ENCODE measurements around the gene IFNL1.
"Not testable (repeated sequence)": the region's sequence is repeated elsewhere in the genome, so short reads cannot be mapped to it uniquely, and the experiment has no call there.

The IFNL1 gene

DNA sequence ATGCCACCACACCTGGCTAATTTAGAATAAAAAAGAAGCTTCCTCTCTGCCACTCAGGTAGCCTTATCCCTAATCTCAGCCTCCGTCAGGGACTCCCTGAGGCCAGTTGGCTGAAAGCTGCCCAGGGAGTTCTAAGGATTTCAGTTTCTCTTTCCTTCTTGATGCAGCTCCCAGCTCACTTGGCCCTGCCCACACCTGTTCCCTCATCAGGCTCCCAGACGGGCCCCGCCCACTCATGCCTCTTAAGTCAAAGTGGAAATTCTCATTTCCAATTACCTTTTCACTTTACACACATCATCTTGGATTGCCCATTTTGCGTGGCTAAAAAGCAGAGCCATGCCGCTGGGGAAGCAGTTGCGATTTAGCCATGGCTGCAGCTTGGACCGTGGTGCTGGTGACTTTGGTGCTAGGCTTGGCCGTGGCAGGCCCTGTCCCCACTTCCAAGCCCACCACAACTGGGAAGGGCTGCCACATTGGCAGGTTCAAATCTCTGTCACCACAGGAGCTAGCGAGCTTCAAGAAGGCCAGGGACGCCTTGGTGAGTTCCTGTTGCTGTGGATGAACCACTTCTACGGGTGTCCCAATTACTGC is at the start of gene IFNL1:
Gene IFNL1, plus strand, starts transcription at position 353 of the 591 bp plus-strand sequence. Its CDS starts 15 bp downstream, at position 368.
- DNase-seq, result no peak

- DNase-seq, result peak; percentile 62
Measured at GRCh38 chr19:39246951-39247669, 49.1 kb upstream of the IFNL1 start.

DNA sequence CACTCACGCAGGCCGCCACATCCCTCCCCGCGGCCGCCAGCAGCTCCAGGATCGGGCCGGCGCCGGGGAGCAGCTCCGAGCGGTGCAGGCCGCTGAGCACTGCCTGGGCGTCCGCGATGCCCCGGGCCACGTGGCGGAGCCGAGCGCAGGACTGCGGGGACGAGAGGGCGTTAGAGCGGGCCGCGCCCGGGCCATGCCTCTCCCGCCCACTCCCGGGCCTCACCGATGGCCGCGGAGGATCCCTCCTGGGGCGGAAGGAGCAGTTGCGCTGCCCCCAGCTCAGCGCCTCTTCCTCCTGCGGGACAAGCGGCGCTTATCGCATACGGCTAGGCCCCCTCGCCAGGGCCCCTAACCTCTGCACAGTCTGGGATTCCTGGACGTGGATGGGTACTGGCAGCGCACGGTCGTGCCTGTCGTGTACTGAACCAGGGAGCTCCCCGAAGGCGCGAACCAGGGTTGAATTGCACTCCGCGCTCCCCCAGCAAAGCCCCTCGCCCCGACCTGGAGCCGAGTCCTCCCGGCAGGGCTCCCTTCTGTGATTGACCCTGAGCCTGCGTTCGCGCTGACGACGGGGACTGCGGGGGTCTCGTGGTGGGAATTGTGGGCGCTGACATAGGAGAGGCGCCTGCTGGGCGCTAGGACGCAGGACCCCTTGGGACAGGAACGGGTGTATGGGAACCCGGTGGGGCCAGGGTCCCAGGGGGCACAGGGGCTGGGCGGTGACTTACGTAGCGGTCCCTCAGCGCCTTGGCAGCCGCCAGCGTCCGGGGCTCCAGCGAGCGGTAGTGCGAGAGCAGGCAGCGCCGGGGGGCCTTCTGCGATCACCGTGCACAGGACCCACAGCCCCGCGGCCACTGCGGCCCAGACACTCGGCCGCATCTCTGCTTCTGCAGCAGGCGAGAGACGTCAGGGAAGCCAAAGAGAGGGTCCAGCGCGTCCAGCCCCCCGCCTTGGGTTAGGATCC is 48.2 kb upstream of the IFNL1 start:
- no peak for DNase-seq

DNA sequence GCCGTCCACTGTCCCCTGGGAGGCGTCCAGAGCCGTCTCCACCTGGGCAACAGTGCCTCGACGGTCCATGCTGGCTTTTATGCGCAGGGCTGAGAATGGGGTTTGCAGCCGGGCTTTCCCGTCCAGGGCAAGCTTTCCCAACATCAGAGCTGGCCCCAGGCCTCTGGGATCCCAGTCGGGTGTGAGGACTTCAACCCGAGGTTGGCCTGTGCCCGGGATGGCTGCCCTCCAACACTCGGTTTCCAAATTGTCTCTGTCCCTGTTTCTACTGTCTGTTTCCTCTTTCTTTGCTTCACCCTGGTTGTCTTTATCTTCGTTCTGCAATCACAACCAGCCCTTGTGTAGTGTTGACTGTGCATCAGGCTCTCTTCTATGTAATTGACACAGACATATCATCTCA is 47.4 kb upstream of the IFNL1 start, which contains the start of gene IFNL4:
Gene IFNL4, minus strand, starts transcription at position 51 of the 400 bp plus-strand sequence.
- no peak for DNase-seq

DNA sequence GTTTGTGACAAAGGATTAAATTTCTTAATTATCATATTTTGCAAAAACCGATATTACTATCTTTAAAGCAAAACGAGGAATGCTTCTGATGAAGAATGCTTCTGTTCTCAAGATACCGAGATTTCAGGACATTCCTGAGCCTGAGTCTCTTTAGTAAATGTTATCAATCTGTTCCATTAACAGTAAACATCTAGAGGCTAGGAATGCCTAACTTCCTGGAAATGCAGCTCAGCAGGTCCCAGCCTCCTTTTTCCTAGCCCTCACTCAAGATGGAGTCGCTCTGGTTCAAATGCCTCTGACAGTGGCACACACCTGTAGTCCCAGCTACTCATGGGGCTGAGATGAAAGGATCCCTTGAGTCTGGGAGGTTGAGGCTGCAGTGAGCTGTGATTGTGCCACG is 45.1 kb upstream of the IFNL1 start:
- DNase-seq, result no peak

- no peak for DNase-seq
Measured at GRCh38 chr19:39251846-39252245, 44.4 kb upstream of the IFNL1 start.

DNA sequence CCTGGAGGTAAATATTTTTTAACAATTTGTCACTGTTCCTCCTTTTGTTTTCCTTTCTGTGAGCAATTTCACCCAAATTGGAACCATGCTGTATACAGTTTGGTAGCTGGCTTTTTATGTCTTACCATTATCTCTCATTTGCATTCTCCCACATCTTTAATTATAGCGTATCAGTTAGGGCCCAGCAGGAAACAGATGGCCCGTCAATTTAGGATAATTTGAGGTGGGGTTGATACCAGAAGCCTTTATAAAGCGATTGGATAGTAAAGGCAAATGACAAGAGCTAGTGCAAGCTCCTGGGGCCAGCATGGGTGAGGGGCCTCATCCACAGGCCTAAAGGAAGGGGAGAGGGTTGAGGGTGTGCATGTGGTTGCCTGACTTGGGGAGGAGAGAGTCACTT is 43.7 kb upstream of the IFNL1 start:
- DNase-seq, result no peak

DNA sequence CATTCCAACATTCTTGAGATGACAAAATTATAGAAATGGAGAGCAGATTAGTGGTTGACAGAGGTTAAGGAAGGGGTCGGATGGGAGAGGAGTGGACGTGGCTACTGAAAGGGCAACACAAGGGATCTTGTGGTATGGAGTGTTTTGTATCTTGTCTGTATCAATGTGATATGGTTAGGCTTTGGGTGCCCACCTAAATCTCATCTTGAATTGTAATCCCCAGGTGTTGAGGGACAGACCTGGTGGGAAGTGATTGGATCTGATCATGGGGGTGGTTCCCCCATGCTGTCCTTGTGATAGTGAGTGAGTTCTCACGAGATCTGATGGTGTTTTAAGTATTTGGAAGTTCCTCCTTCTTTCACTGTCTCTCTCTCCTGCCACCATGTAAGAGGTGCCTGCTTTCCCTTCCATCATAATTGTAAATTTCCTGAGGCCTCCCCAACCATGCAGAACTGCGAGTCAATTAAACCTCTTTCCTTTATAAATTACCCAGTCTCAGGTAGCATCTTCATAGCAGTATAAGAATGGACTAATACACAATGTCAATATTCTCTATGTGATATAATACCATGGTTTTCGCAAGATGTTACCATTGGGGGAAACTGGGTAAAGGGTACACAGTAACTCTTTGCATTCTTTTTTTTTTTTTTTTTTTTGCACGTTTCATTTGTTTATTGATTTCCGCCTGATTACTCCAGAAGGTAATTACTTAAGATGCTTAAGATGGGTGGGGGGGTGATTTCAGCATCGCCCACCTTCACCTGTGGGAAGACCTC is 42.6 kb upstream of the IFNL1 start:
- DNase-seq, result no peak

GRCh38 chr19:39254531-39255345 is 41.5 kb upstream of the IFNL1 start:
- DNase-seq, result no peak

DNA sequence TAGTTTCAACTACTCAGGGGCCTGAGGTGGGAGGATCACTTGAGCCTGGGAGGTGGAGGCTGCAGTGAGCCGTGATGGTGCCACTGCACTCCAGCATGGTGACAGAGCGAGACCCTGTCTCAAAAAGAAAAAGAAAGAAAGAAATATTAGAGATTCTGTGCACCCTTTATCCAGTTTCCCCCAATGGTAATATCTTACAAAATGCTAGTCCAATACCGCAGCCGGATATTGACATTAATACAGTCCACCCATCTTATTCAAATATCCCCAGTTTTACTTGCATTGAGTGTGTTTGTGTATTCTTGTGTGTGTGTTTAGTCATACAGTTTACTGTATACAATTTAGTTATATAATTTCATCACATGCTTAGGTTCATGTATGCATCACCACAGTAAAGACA is 39.0 kb upstream of the IFNL1 start:
- DNase-seq, result no peak

DNA sequence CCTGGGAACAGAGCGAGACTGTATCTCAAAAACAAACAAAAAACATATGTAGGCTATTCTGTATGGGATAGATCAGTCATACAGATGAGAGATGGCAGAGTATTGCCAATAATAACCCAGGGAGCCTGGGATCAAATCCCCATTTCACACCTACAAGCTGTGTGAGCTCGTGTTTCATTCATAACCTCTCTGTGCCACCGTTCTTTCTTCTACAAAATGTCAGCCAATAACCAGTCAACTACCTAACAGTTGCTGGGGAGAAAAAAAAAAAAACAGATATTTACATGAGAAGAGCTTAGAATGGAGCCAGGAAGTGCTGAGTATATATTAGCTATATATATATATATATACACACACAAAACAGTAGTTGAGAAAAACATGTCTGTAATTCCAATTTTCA is 34.5 kb upstream of the IFNL1 start:
- DNase-seq, result no peak

- no peak for DNase-seq
Measured at GRCh38 chr19:39262496-39262895, 33.7 kb upstream of the IFNL1 start.

GRCh38 chr19:39263912-39264305 is 32.3 kb upstream of the IFNL1 start:
- DNase-seq, result no peak

DNA sequence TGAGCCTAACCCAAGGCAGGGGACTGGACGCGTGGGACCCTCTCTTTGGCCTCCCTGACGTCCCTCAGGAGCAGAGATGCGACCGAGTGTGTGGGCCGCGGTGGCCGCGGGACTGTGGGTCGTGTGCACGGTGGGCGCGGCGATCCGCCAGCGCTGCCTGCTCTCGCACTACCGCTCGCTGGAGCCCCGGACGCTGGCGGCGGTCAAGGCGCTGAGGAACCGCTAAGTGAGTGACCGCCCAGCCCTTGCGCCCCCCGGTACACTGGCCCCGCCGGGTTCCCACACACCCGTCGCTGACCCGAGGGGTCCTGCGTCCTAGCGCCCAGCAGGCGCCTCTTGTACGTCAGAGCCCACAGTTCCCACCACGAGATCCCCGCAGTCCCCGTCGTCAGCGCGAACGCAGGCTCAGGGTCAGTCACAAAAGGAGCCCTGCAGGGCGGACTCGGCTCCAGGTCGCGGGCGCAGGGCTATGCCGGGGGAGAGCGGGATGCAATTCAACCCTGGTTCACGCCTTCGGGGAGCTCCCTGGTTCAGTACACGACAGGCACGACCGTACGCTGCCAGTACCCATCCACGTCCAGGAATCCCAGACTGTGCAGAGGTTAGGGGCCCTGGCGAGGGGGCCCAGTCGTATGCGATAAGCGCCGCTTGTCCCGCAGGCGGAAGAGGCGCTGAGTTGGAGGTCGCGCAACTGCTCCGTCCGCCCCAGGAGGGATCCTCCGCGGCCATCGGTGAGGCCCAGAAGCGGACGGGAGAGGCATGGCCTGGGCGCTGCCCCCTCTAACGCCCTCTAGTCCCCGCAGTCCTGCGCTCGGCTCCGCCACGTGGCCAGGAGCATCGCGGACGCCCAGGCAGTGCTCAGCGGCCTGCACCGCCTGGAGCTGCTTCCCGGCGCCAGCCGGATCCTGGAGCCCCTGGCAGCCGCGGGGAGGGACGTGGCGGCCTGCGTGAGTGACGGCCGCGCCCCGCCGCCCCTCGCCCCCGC is 31.6 kb upstream of the IFNL1 start:
- no peak for DNase-seq

- no peak for DNase-seq
Measured at GRCh38 chr19:39265321-39265916, 30.8 kb upstream of the IFNL1 start.

- DNase-seq, result not testable (repeated sequence)
Measured at GRCh38 chr19:39268085-39268484, 28.1 kb upstream of the IFNL1 start, which contains the start of gene IFNL2. TSS of gene IFNL2 (plus strand) at chr19:39268396. CDS start at chr19:39268569, 173 bp downstream.

DNA sequence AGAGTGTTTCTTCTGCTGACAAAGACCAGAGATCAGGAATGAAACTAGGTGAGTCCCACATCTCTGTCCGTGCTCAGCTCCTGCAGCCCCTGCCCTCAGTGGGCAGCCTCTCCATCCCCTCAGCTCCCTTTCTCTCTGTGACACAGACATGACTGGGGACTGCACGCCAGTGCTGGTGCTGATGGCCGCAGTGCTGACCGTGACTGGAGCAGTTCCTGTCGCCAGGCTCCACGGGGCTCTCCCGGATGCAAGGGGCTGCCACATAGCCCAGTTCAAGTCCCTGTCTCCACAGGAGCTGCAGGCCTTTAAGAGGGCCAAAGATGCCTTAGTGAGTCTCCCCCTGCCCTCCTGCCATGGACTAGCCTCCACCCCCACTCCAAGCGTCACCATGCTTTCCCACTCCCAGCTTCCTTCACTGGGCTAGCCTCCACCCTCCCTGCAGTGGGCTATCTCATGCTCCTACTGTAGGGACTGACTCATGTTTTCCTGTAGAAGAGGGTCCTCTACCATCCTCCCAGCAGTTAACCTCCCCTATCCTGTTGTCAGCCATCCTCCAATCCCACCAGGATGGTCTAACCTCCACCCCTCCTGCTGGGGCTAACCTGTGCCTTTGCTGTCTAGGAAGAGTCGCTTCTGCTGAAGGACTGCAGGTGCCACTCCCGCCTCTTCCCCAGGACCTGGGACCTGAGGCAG is 27.5 kb upstream of the IFNL1 start:
- not testable (repeated sequence) for DNase-seq

DNA sequence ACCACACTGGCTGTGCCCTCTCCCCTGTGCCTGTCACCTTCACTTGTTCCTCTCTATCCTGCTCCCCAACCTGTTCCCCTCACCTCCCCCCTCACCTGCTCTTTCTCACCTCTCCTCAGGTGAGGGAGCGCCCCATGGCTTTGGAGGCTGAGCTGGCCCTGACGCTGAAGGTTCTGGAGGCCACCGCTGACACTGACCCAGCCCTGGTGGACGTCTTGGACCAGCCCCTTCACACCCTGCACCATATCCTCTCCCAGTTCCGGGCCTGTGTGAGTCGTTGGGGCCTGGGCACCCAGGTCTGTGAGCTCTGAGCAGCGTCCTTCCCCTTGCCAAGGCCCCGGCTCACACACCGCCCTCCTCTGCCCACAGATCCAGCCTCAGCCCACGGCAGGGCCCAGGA is 26.8 kb upstream of the IFNL1 start:
- not testable (repeated sequence) for DNase-seq
